Fibroblast of the aortic adventitia (primary cell): ENCODE results near the gene ELF5. TPM values are rescaled to one million over a fixed set of nuclear protein-coding genes. Genes with fewer than 3 reads are reported as not detected.
A peak's percentile ranks its signal among the peaks of the same experiment; 100 is the strongest.

Experiments used
- DNase-seq: peaks from one replicate; pipeline ENCODE4 v3.0.0-alpha.2; 2010; ENCODE audit warnings: low read depth
- H3K4me3 ChIP-seq: 2 replicates; pipeline ENCODE4 v1.5.1; 2011; ENCODE audit warnings: low read depth, mild to moderate bottlenecking, control low read depth, low read length, moderate library complexity
- CTCF ChIP-seq: IDR thresholded peaks from 2 replicates; pipeline ENCODE4 v1.5.1; 2011; ENCODE audit warnings: mild to moderate bottlenecking, low read length, control low read depth, inconsistent platforms; ENCODE audit not compliant: insufficient read depth
- total RNA-seq: library from RNA; depleted of rRNA; stranded (reverse); fragments of >200 nt; gene quantifications from 2 replicates; pipeline ENCODE4 v1.2.3, GENCODE V29; 2012; ENCODE audit warnings: low replicate concordance

ELF5 gene
- total RNA-seq, 1 donor: not detected

- no peak for TF ChIP-seq CTCF
- DNase-seq: no peak
- H3K4me3 ChIP-seq: no peak overlapping the region
Observed at GRCh38 chr11:34499719-34500500, 13.7 kb downstream of the ELF5 start.

- no peak for DNase-seq
- TF ChIP-seq CTCF: no peak
- H3K4me3 ChIP-seq: no peak overlapping the region
Observed at GRCh38 chr11:34495724-34496377, 17.7 kb downstream of the ELF5 start.

GRCh38 chr11:34495239-34495723, 18.3 kb downstream of the ELF5 start:
- no peak for DNase-seq
- H3K4me3 ChIP-seq: no peak overlapping the region
- TF ChIP-seq CTCF: no peak

GRCh38 chr11:34493926-34494595, 19.5 kb downstream of the ELF5 start:
- H3K4me3 ChIP-seq: no peak overlapping the region

GRCh38 chr11:34493468-34493867, 20.1 kb downstream of the ELF5 start:
- DNase-seq: no peak
- TF ChIP-seq CTCF: no peak
- no peak overlapping the region for H3K4me3 ChIP-seq

More at GRCh38 chr11:34493926-34494595, 19.5 kb downstream of the ELF5 start:
- TF ChIP-seq CTCF: no peak
- no peak for DNase-seq

- DNase-seq: peak; percentile 78
- peak; percentile 66 for TF ChIP-seq CTCF
- no peak overlapping the region for H3K4me3 ChIP-seq
Observed at GRCh38 chr11:34492806-34493414, 20.7 kb downstream of the ELF5 start.
